Measurements from ENCODE around the gene UBE3B.

The UBE3B gene

DNA sequence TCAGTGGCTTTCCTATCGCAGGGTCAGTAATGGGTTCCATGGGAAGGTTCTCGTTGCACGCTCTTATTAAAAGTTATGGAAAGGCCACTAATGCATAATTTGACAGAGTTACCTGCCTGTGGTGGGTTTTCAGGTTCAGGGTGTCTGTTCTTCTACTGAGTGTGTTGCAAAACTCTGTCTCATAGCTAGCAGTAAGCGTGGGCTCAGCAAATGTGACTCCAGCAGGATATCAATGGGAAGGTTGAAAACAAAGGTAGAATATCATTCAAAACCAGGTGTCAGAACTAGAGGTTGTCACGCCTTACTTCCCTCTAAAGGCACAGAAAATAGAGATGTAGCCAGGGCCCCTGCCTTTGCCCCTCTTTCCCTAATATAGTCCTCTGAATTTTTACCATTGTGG, 24.9 kb downstream of the UBE3B start:
- no peak for ATAC-seq
- no peak for TF ChIP-seq ESRRG (CRISPR knock-in tag; IDR thresholded peaks at IDR 0.05)

- ATAC-seq: no peak
- TF ChIP-seq ISL1 (CRISPR knock-in tag; IDR thresholded peaks at IDR 0.05) (no peak), ZFP3 (CRISPR knock-in tag; IDR thresholded peaks at IDR 0.05) (no peak), ZFP30 (CRISPR knock-in tag; IDR thresholded peaks at IDR 0.05) (no peak), ZNF565 (CRISPR knock-in tag; conservative IDR thresholded peaks at IDR 0.05; ENCODE audit: low read depth) (no peak), TOX (CRISPR knock-in tag; IDR thresholded peaks at IDR 0.05; ENCODE audit: borderline replicate concordance) (no peak), OSR1 (CRISPR knock-in tag; IDR thresholded peaks at IDR 0.05) (no peak), RARB (CRISPR knock-in tag; IDR thresholded peaks at IDR 0.05) (no peak), ZC3H10 (CRISPR knock-in tag; IDR thresholded peaks at IDR 0.05) (no peak), PATZ1 (CRISPR knock-in tag; IDR thresholded peaks at IDR 0.05; ENCODE audit: borderline replicate concordance) (no peak), TSHZ2 (CRISPR knock-in tag; IDR thresholded peaks at IDR 0.05) (no peak), CSDC2 (CRISPR knock-in tag; IDR thresholded peaks at IDR 0.05) (no peak)
These were observed 26.2 kb downstream of the UBE3B start for GRCh38 chr12:109503611-109504010.

DNA sequence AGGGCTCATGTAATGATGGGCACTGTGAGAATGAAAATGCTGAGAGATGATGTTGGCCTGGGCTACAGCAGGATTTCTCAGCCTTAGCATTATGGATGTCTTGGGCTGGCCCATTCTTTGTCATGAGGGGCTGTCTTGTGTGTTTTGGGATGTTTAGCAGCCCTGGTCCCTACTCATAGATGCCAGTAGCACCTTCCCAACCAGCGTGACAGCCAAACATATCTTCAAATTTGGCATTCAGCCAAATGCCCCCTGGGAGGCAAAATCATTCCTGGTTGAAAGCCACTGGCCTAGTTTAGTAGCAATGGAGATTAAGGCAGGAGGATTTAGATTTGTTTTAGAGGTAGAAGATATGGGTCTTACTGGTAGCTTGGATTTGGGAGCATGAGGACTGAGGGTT, 26.6 kb downstream of the UBE3B start:
- ATAC-seq: no peak
- no peak for TF ChIP-seq ZNF565 (CRISPR knock-in tag; conservative IDR thresholded peaks at IDR 0.05; ENCODE audit: low read depth)
- no peak for TF ChIP-seq POU6F1 (CRISPR knock-in tag; IDR thresholded peaks at IDR 0.05; ENCODE audit: borderline replicate concordance, low read depth)
- TF ChIP-seq OSR1 (CRISPR knock-in tag; IDR thresholded peaks at IDR 0.05): no peak
- TF ChIP-seq TOX (CRISPR knock-in tag; IDR thresholded peaks at IDR 0.05; ENCODE audit: borderline replicate concordance): no peak
- TF ChIP-seq ZNF70 (CRISPR knock-in tag; IDR thresholded peaks at IDR 0.05): no peak
- TF ChIP-seq ZFP3 (CRISPR knock-in tag; IDR thresholded peaks at IDR 0.05): no peak
- no peak for TF ChIP-seq BACH2 (CRISPR knock-in tag; IDR thresholded peaks at IDR 0.05; ENCODE audit: borderline replicate concordance)
- no peak for TF ChIP-seq ZNF8 (CRISPR knock-in tag; IDR thresholded peaks at IDR 0.05)
- TF ChIP-seq, protein P1, sequence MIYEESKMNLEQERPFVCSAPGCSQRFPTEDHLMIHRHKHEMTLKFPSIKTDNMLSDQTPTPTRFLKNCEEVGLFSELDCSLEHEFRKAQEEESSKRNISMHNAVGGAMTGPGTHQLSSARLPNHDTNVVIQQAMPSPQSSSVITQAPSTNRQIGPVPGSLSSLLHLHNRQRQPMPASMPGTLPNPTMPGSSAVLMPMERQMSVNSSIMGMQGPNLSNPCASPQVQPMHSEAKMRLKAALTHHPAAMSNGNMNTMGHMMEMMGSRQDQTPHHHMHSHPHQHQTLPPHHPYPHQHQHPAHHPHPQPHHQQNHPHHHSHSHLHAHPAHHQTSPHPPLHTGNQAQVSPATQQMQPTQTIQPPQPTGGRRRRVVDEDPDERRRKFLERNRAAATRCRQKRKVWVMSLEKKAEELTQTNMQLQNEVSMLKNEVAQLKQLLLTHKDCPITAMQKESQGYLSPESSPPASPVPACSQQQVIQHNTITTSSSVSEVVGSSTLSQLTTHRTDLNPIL (CRISPR knock-in tag; IDR thresholded peaks at IDR 0.05; ENCODE audit: low read depth): no peak
- TF ChIP-seq ISL1 (CRISPR knock-in tag; IDR thresholded peaks at IDR 0.05): no peak
- TF ChIP-seq, protein P2, sequence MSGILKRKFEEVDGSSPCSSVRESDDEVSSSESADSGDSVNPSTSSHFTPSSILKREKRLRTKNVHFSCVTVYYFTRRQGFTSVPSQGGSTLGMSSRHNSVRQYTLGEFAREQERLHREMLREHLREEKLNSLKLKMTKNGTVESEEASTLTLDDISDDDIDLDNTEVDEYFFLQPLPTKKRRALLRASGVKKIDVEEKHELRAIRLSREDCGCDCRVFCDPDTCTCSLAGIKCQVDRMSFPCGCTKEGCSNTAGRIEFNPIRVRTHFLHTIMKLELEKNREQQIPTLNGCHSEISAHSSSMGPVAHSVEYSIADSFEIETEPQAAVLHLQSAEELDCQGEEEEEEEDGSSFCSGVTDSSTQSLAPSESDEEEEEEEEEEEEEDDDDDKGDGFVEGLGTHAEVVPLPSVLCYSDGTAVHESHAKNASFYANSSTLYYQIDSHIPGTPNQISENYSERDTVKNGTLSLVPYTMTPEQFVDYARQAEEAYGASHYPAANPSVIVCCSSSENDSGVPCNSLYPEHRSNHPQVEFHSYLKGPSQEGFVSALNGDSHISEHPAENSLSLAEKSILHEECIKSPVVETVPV (CRISPR knock-in tag; IDR thresholded peaks at IDR 0.05): no peak
- no peak for TF ChIP-seq PATZ1 (CRISPR knock-in tag; IDR thresholded peaks at IDR 0.05; ENCODE audit: borderline replicate concordance)
- no peak for TF ChIP-seq ESRRG (CRISPR knock-in tag; IDR thresholded peaks at IDR 0.05)
- no peak for TF ChIP-seq TSHZ2 (CRISPR knock-in tag; IDR thresholded peaks at IDR 0.05)
- TF ChIP-seq SNAI2 (CRISPR knock-in tag; IDR thresholded peaks at IDR 0.05): no peak
- TF ChIP-seq TCF4 (CRISPR knock-in tag; IDR thresholded peaks at IDR 0.05; ENCODE audit: borderline replicate concordance): no peak
- no peak for TF ChIP-seq CSDC2 (CRISPR knock-in tag; IDR thresholded peaks at IDR 0.05)

All from SK-N-SH treated with all-trans-retinoic acid at 6 μM for 48 hours (cell line).